Heart left ventricle (tissue), 16 donors: ENCODE data around the gene SEZ6L. TPM values are rescaled to one million over a fixed set of nuclear protein-coding genes. Genes with fewer than 3 reads are reported as not detected.

Experiments
- ATAC-seq, 4 donors: fragments of 200-7000 bp; cut with Tn5 transposase; one replicate each; pipeline ENCODE4 v1.9.1; 2020 to 2022; ENCODE audit warnings: moderate library complexity in 4 of 4, mild to moderate bottlenecking in 3 of 4, moderate number of reproducible peaks in 1 of 4
- DNase-seq, 5 donors: peaks; one replicate each; pipeline ENCODE4 v3.0.0-alpha.2; 2020
- H3K27ac ChIP-seq, 12 donors: fragments of 200-600 bp; sonication (generic) in 4 of 12; one replicate each; pipeline versions ENCODE4 v1.5.0 to v1.8.0; 2016 to 2022; ENCODE audit warnings: mild to moderate bottlenecking in 2 of 12
- H3K27me3 ChIP-seq, 9 donors: fragments of 200-600 bp; sonication (generic) in 2 of 9; one replicate each; pipeline versions ENCODE4 v1.5.1 to v1.8.0; 2016 to 2022; ENCODE audit warnings: mild to moderate bottlenecking in 3 of 9
- H3K36me3 ChIP-seq, 9 donors: fragments of 200-600 bp; sonication (generic) in 2 of 9; one replicate each; pipeline versions ENCODE4 v1.5.0 to v1.8.0; 2018 to 2022; ENCODE audit warnings: mild to moderate bottlenecking in 2 of 9
- H3K4me1 ChIP-seq, 12 donors: fragments of 200-600 bp; sonication (generic) in 4 of 12; one replicate each; pipeline versions ENCODE4 v1.5.0 to v1.8.0; 2016 to 2022; ENCODE audit warnings: mild to moderate bottlenecking in 3 of 12
- H3K4me3 ChIP-seq, 12 donors: fragments of 200-600 bp; sonication (generic) in 4 of 12; one replicate each; pipeline versions ENCODE4 v1.5.0 to v1.8.0; 2017 to 2022; ENCODE audit warnings: mild to moderate bottlenecking in 9 of 12, moderate library complexity in 4 of 12
- H3K9me3 ChIP-seq, 12 donors: fragments of 200-600 bp; sonication (generic) in 4 of 12; one replicate each; pipeline versions ENCODE4 v1.5.0 to v1.8.0; 2016 to 2022; ENCODE audit warnings: mild to moderate bottlenecking in 1 of 12
- CTCF ChIP-seq, 12 donors: fragments of 200-600 bp; sonication (generic) in 4 of 12; IDR thresholded peaks; one replicate each; pipeline versions ENCODE4 v1.5.0 to v1.8.0; 2018 to 2022; ENCODE audit warnings: antibody characterized with exemption in 12 of 12, mild to moderate bottlenecking in 5 of 12
- POLR2A ChIP-seq, 2 donors: fragments of 450-650 bp; IDR thresholded peaks; one replicate each; pipeline ENCODE4 v1.6.1; 2017; ENCODE audit warnings: antibody characterized with exemption in 2 of 2, mild to moderate bottlenecking in 2 of 2, moderate library complexity in 2 of 2
- WGBS, 4 donors: extraction: QIAGEN DNeasy Blood & Tissue Kit in 2 of 4; methylation state at CpG; one replicate each; pipeline versions ENCODE4 v1.1.5 to v1.1.7; 2013 to 2018; 5-methylcytosine and 5-hydroxymethylcytosine counted together
- intact Hi-C, 10 donors: fragments of 100-400 bp; cut with DNase I; formaldehyde crosslinking; loops; one replicate each; pipeline versions ENCODE4 v1.11.1 to v1.14.2; 2022
- polyA plus RNA-seq, 2 donors: library from polyadenylated mRNA; stranded (reverse); fragments of 200-250 nt; gene quantifications; one replicate each; pipeline ENCODE4 v1.2.3, GENCODE V29; 2013
- total RNA-seq, 9 donors: library from RNA; depleted of rRNA in 2 of 9; stranded (reverse); fragments of >200 nt in 2 of 9; fragmentation: NEBNext Ultra II Directional in 3 of 9; extraction: Animal tissue kit (Norgen Biotek cat#: 25700) in 3 of 9; gene quantifications; one replicate each; pipeline versions ENCODE4 v1.1.0 to v1.2.4, GENCODE V29; 2016 to 2023
- donor health status: ischemic (EF 13 %, LVEDD 7.1; RV severe dilation, severe dysfunction).
- donor health status: healthy with polysubstance abuse.
- donor health status: DM: no; HTN: yes; CAD: no.
- donor health status: DM: no; HTN: no; CAD: no.
- donor health status: ischemic (EF 25% LVEDD 6.9; RV normal size, moderate dysfunction).
- donor health status: ischemic (EF 25% LVEDD 5.7; RV mildly dilated, moderate dysfunction).
- donor health status: healthy.
- donor health status: DM: yes; HTN: yes; CAD: no.
- donor health status: ischemic (EF 35%, LVEDD 5.7; RV mildly dilated, moderate dysfunction).
- donor health status: nonischemic (EF 11% LVEDD 7.7; RV severe dilation, severe dysfunction).
- donor health status: DM: yes; HTN: yes; CAD: no.
- donor health status: PGD.
- donor health status: ischemic (EF 29% LVEDD 5.4; RV normal size, mild dysfunction).
- donor health status: nonischemic (EF 23%, LVEDD 6.1; RV moderate dilation, normal function).

The SEZ6L gene
- total and polyA plus RNA-seq, 11 donors, result 0.04 to 1.6 (median 0.17) TPM; not detected in 2

GRCh38 chr22:26172389-26172990, 3.2 kb downstream of the SEZ6L start:
- Histone ChIP-seq H3K27ac (no peak overlapping the region), H3K36me3 (no peaks in the 10 kb centered on the region), H3K9me3 (no peaks in the 10 kb centered on the region), H3K4me1 (peaks cover 0 to 18% (median 6%) of the 10 kb centered on the region in 12 donors), H3K4me3 (no peak overlapping the region), H3K27me3 (peaks cover 3 to 79% (median 45%) of the 10 kb centered on the region in 9 donors)
- intact Hi-C loops, result loop anchor here in 3 of 10 donors (5.0 to 10.0 kb wide), 2 partner anchors 155 to 162 kb away; no protein-coding TSS in a partner anchor
- WGBS, 4 donors, result 37 to 41% (median 38%) methylated on average over 5 of the region's 5 CpGs
- DNase-seq (peak in 1 of 5 donors; percentile 31), ATAC-seq (no peak)
- peak; percentile 30 to 61 (median 50) for TF ChIP-seq CTCF (IDR thresholded peaks at IDR 0.05)
- no peak for TF ChIP-seq POLR2A (IDR thresholded peaks at IDR 0.05)

GRCh38 chr22:26174280-26174679, 5.0 kb downstream of the SEZ6L start:
- H3K4me1 ChIP-seq, result peaks cover 0 to 12% (median 6%) of the 10 kb centered on the region in 12 donors
- intact Hi-C loops, result loop anchor here in 3 of 10 donors (5.0 to 10.0 kb wide), 2 partner anchors 153 to 161 kb away; no protein-coding TSS in a partner anchor
- TF ChIP-seq POLR2A (IDR thresholded peaks at IDR 0.05), result no peak
- TF ChIP-seq CTCF (IDR thresholded peaks at IDR 0.05), result peak in 1 of 12 donors; percentile 6
- ATAC-seq (no peak), DNase-seq (no peak)
- 14 to 23% (median 19%) methylated on average over 12 of the region's 12 CpGs for WGBS, 4 donors
- no peaks in the 10 kb centered on the region for H3K36me3 ChIP-seq
- peaks cover 3 to 74% (median 43%) of the 10 kb centered on the region in 9 donors for H3K27me3 ChIP-seq
- no peak overlapping the region for H3K27ac ChIP-seq
- no peaks in the 10 kb centered on the region for H3K9me3 ChIP-seq
- no peak overlapping the region for H3K4me3 ChIP-seq

GRCh38 chr22:26182723-26183122, 13.5 kb downstream of the SEZ6L start:
- H3K36me3 ChIP-seq, result no peaks in the 10 kb centered on the region
- DNase-seq (no peak), ATAC-seq (no peak)
- no peaks in the 10 kb centered on the region for H3K9me3 ChIP-seq
- intact Hi-C loops, result no loop called here
- H3K27ac ChIP-seq, result no peak overlapping the region
- 19 to 31% (median 25%) methylated on average over 3 of the region's 3 CpGs for WGBS, 4 donors
- no peak for TF ChIP-seq CTCF (IDR thresholded peaks at IDR 0.05)
- H3K27me3 ChIP-seq, result peaks cover 0 to 26% (median 4%) of the 10 kb centered on the region in 9 donors
- H3K4me1 ChIP-seq, result no peaks in the 10 kb centered on the region
- no peak overlapping the region for H3K4me3 ChIP-seq

DNA sequence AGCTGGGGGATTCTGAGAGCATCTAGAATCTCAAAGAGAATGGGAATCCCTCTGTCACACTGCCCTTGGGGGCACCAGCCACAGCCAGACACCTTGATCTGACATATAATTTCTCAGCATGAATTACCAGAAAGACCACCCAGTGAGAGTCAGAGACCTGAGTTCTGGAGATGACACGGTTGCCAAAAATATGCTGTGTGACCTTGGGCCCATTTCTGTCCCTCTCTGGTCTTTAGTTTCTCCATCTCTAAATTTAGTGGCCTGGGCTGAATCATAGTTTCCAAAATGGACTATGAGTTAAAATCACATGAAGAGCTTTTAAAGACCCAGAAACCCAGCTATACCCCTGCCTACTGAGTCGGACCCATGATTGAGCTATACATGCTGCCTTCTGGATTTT, 15.9 kb downstream of the SEZ6L start:
- Histone ChIP-seq H3K4me1 (no peaks in the 10 kb centered on the region), H3K27me3 (peaks cover 0 to 23% (median 5%) of the 10 kb centered on the region in 9 donors), H3K9me3 (no peaks in the 10 kb centered on the region), H3K4me3 (no peak overlapping the region), H3K36me3 (no peaks in the 10 kb centered on the region), H3K27ac (no peak overlapping the region)
- TF ChIP-seq CTCF (IDR thresholded peaks at IDR 0.05), result no peak
- TF ChIP-seq POLR2A (IDR thresholded peaks at IDR 0.05), result no peak
- intact Hi-C loops, result no loop called here
- no peak for ATAC-seq
- no peak for DNase-seq
- WGBS, 4 donors, result 62 to 92% (median 88%) methylated on average over 2 of the region's 2 CpGs
